ENCODE data around the gene DYNC2H1.

DNA sequence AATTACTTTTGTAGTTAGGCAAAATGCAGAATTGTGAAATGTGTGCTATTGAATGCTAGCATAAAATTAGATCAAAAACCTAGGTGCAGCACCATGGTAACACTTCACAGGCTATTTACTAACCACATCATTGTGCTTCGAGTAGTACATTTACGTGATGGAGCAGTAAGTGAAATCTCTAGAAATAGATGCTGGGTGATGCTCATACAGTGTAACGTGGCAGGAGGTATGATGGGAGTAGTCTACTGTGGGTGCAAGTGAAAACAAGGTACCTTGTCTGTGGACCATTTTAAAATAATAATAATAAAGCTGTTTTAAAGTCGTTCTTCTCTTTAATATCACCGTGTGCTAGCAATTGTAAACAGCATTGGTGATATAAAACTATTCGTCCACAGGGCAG is 132.3 kb downstream of the DYNC2H1 start:
- TF ChIP-seq CTCF (IDR thresholded peaks at IDR 0.05): no peak
- TF ChIP-seq POLR2AphosphoS5 (IDR thresholded peaks at IDR 0.05): no peak
- no peak for TF ChIP-seq POLR2A (IDR thresholded peaks at IDR 0.05)
- no peak for TF ChIP-seq EP300 (IDR thresholded peaks at IDR 0.05)
